ENCODE results near the gene SLC6A6.
A peak's percentile ranks its signal among the peaks of the same experiment; 100 is the strongest.
"Not testable (repeated sequence)": the region's sequence is repeated elsewhere in the genome, so short reads cannot be mapped to it uniquely, and the experiment has no call there.

SLC6A6 gene

GRCh38 chr3:14423197-14423743 lies 20.9 kb downstream of the SLC6A6 start:
- DNase-seq, result no peak

GRCh38 chr3:14423963-14424362 lies 21.6 kb downstream of the SLC6A6 start:
- no peak for DNase-seq

GRCh38 chr3:14424711-14425580 lies 22.5 kb downstream of the SLC6A6 start:
- DNase-seq, result no peak

GRCh38 chr3:14425581-14426304 lies 23.3 kb downstream of the SLC6A6 start:
- DNase-seq, result no peak

GRCh38 chr3:14426305-14426620 lies 23.9 kb downstream of the SLC6A6 start:
- no peak for DNase-seq

- no peak for DNase-seq
Measured at GRCh38 chr3:14428087-14429033, 26.0 kb downstream of the SLC6A6 start.

- DNase-seq, result no peak
Measured at GRCh38 chr3:14429237-14429636, 26.8 kb downstream of the SLC6A6 start.

GRCh38 chr3:14429640-14430039 lies 27.2 kb downstream of the SLC6A6 start:
- DNase-seq, result no peak

GRCh38 chr3:14430053-14430452 lies 27.6 kb downstream of the SLC6A6 start:
- DNase-seq, result no peak

- DNase-seq, result no peak
Measured at GRCh38 chr3:14430706-14431451, 28.5 kb downstream of the SLC6A6 start.

- no peak for DNase-seq
Measured at GRCh38 chr3:14431452-14431916, 29.1 kb downstream of the SLC6A6 start.

GRCh38 chr3:14431917-14432834 lies 29.8 kb downstream of the SLC6A6 start:
- DNase-seq, result peak; percentile 24

GRCh38 chr3:14433106-14433505 lies 30.7 kb downstream of the SLC6A6 start:
- DNase-seq, result no peak

- DNase-seq, result no peak
Measured at GRCh38 chr3:14434126-14434497, 31.7 kb downstream of the SLC6A6 start.

- no peak for DNase-seq
Measured at GRCh38 chr3:14434498-14435151, 32.2 kb downstream of the SLC6A6 start.

- DNase-seq, result no peak
Measured at GRCh38 chr3:14435175-14436014, 33.0 kb downstream of the SLC6A6 start.

GRCh38 chr3:14436954-14437281 lies 34.5 kb downstream of the SLC6A6 start:
- no peak for DNase-seq

- DNase-seq, result not testable (repeated sequence)
Measured at GRCh38 chr3:14437705-14438104, 35.3 kb downstream of the SLC6A6 start.

GRCh38 chr3:14438262-14438661 lies 35.9 kb downstream of the SLC6A6 start:
- no peak for DNase-seq

- DNase-seq, result no peak
Measured at GRCh38 chr3:14438929-14439328, 36.5 kb downstream of the SLC6A6 start.

Measured in NCI-H1694 (cell line).